Fibroblast of skin of right quadriceps (primary cell): ENCODE results near the gene AKR1C3.

Source experiments
- DNase-seq: peaks from one replicate; pipeline ENCODE4 v3.0.0-alpha.2; 2013

AKR1C3 gene

GRCh38 chr10:5142199-5142598 is 48.0 kb downstream of the AKR1C3 start:
- DNase-seq = no peak

- DNase-seq = no peak
Observed at GRCh38 chr10:5143137-5143536, 48.9 kb downstream of the AKR1C3 start.

- no peak for DNase-seq
Observed at GRCh38 chr10:5146920-5147254, 52.7 kb downstream of the AKR1C3 start.

- no peak for DNase-seq
Observed at GRCh38 chr10:5147255-5147980, 53.2 kb downstream of the AKR1C3 start.

- DNase-seq = no peak
Observed at GRCh38 chr10:5147981-5148677, 53.9 kb downstream of the AKR1C3 start.

- no peak for DNase-seq
Observed at GRCh38 chr10:5148678-5149032, 54.4 kb downstream of the AKR1C3 start.

- DNase-seq = no peak
Observed at GRCh38 chr10:5151076-5151475, 56.9 kb downstream of the AKR1C3 start.

GRCh38 chr10:5155951-5156350 is 61.7 kb downstream of the AKR1C3 start:
- no peak for DNase-seq
